HG03469 (cell line): Measurements from ENCODE around the gene DCDC2.
"Not testable (repeated sequence)": the region's sequence is repeated elsewhere in the genome, so short reads cannot be mapped to it uniquely, and the experiment has no call there.

Experiments used
- ATAC-seq: cut with Tn5 transposase; IDR thresholded peaks from one replicate; pipeline ENCODE4 v1.9.1; 2021; ENCODE audit warnings: mild to moderate bottlenecking, moderate library complexity, moderate number of reproducible peaks; ENCODE audit not compliant: unreplicated experiment

The DCDC2 gene

GRCh38 chr6:24357336-24358218 lies at the start of gene DCDC2:
Gene DCDC2, minus strand, starts transcription at chr6:24358059. Its CDS starts 309 bp downstream, at chr6:24357750.
- ATAC-seq, result no peak

- no peak for ATAC-seq
Observed at GRCh38 chr6:24405262-24405661, 47.4 kb upstream of the DCDC2 start.

- no peak for ATAC-seq
Observed at GRCh38 chr6:24403501-24403824, 45.6 kb upstream of the DCDC2 start.

- peak; percentile 97 for ATAC-seq
Observed at GRCh38 chr6:24402697-24403500, 45.0 kb upstream of the DCDC2 start, which contains the start of gene MRS2. Gene MRS2, plus strand, starts transcription at chr6:24402936. Its CDS starts 111 bp downstream, at chr6:24403047.

GRCh38 chr6:24401458-24401857 lies 43.6 kb upstream of the DCDC2 start:
- no peak for ATAC-seq

- not testable (repeated sequence) for ATAC-seq
Observed at GRCh38 chr6:24400045-24401039, 42.5 kb upstream of the DCDC2 start.

- ATAC-seq, result no peak
Observed at GRCh38 chr6:24397631-24398030, 39.8 kb upstream of the DCDC2 start.

GRCh38 chr6:24396824-24397223 lies 39.0 kb upstream of the DCDC2 start:
- ATAC-seq, result no peak

- no peak for ATAC-seq
Observed at GRCh38 chr6:24394780-24395437, 37.0 kb upstream of the DCDC2 start.

GRCh38 chr6:24394061-24394779 lies 36.4 kb upstream of the DCDC2 start:
- ATAC-seq, result no peak

- ATAC-seq, result peak; percentile 94
Observed at GRCh38 chr6:24391756-24392405, 34.0 kb upstream of the DCDC2 start.

- ATAC-seq, result peak; percentile 5
Observed at GRCh38 chr6:24391208-24391607, 33.3 kb upstream of the DCDC2 start.

GRCh38 chr6:24387818-24388217 lies 30.0 kb upstream of the DCDC2 start:
- ATAC-seq, result no peak

GRCh38 chr6:24385536-24386269 lies 27.8 kb upstream of the DCDC2 start:
- ATAC-seq, result no peak

GRCh38 chr6:24384369-24385130 lies 26.7 kb upstream of the DCDC2 start:
- ATAC-seq, result not testable (repeated sequence)

- not testable (repeated sequence) for ATAC-seq
Observed at GRCh38 chr6:24382891-24383494, 25.1 kb upstream of the DCDC2 start.

- ATAC-seq, result no peak
Observed at GRCh38 chr6:24382220-24382540, 24.3 kb upstream of the DCDC2 start.
